HL-60 (cell line): Measurements from ENCODE around the gene MUC5AC.

Source experiments
- CTCF ChIP-seq: IDR thresholded peaks from one replicate; pipeline ENCODE4 v1.5.1; 2011; ENCODE audit warnings: low read length, control low read depth, inconsistent platforms; ENCODE audit not compliant: insufficient read depth
- GABPA ChIP-seq: IDR thresholded peaks from 2 replicates; pipeline ENCODE4 v1.6.1; 2012; ENCODE audit warnings: low read depth
- POLR2AphosphoS5 ChIP-seq: IDR thresholded peaks from 2 replicates; pipeline ENCODE4 v1.6.1; 2012; ENCODE audit warnings: low read depth
- REST ChIP-seq: IDR thresholded peaks from 2 replicates; pipeline ENCODE4 v1.6.1; 2012; ENCODE audit warnings: low read depth; ENCODE audit not compliant: insufficient replicate concordance
- SPI1 ChIP-seq: IDR thresholded peaks from 2 replicates; pipeline ENCODE4 v1.6.1; 2012; ENCODE audit warnings: low read depth, mild to moderate bottlenecking, borderline replicate concordance

GRCh38 chr11:1228101-1228821 is 70.5 kb downstream of the MUC5AC start:
- TF ChIP-seq POLR2AphosphoS5, result no peak
- TF ChIP-seq CTCF, result no peak
- no peak for TF ChIP-seq GABPA
- TF ChIP-seq REST, result no peak
- no peak for TF ChIP-seq SPI1
